Testis (tissue), 2 donors: ENCODE data around the gene SMAD3.

Source experiments
- POLR2A ChIP-seq: fragments of 450-650 bp; IDR thresholded peaks from one replicate; pipeline ENCODE4 v1.6.1; 2017; ENCODE audit warnings: antibody characterized with exemption, mild to moderate bottlenecking, moderate library complexity
- TF ChIP-seq, protein P1 (sequence below), 3 experiments: fragments of 450-650 bp in 2 of 3; fragments of 200-600 bp in 1 of 3; sonication (generic) in 1 of 3; IDR thresholded peaks; one replicate each; pipeline ENCODE4 v1.5.1; 2016 to 2019; ENCODE audit warnings: antibody characterized with exemption in 3 of 3, mild to moderate bottlenecking in 2 of 3, moderate library complexity in 1 of 3

DNA sequence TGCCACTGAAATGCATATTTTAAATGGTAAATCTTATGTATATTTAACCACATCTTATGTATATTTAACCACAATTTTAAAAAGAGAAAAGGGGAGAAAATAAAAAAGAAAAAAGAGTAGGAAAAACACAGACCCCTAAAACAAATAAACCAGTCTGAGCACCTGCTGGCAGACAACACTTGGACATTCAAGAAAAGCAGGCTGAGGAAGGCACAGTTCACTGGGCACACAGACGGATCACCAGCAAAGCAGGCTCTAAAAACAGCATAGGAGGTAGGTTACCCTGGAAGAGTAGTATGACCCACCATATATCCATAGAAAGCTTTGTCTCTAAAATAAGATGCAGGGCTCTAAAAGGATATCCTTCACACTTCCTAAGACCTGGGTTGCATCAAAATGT is 162.0 kb downstream of the SMAD3 start:
- TF ChIP-seq, protein P1, sequence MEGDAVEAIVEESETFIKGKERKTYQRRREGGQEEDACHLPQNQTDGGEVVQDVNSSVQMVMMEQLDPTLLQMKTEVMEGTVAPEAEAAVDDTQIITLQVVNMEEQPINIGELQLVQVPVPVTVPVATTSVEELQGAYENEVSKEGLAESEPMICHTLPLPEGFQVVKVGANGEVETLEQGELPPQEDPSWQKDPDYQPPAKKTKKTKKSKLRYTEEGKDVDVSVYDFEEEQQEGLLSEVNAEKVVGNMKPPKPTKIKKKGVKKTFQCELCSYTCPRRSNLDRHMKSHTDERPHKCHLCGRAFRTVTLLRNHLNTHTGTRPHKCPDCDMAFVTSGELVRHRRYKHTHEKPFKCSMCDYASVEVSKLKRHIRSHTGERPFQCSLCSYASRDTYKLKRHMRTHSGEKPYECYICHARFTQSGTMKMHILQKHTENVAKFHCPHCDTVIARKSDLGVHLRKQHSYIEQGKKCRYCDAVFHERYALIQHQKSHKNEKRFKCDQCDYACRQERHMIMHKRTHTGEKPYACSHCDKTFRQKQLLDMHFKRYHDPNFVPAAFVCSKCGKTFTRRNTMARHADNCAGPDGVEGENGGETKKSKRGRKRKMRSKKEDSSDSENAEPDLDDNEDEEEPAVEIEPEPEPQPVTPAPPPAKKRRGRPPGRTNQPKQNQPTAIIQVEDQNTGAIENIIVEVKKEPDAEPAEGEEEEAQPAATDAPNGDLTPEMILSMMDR (IDR thresholded peaks at IDR 0.05), result no peak
- TF ChIP-seq POLR2A, result no peak
